Stimulated activated CD4-positive, alpha-beta T cell treated with anti-CD3 and anti-CD28 coated beads, Interleukin-4, amount 100 ng/mL, for 1 hour (primary cell): ENCODE data around the gene ACSBG1.

Experiments used
- DNase-seq: peaks from one replicate; pipeline ENCODE4 v3.0.0-alpha.2; 2020

The ACSBG1 gene

GRCh38 chr15:78234515-78235040, at the start of gene ACSBG1:
ACSBG1 (minus strand) TSS chr15:78234565; CDS start chr15:78234501, 64 bp downstream.
- DNase-seq: no peak

DNA sequence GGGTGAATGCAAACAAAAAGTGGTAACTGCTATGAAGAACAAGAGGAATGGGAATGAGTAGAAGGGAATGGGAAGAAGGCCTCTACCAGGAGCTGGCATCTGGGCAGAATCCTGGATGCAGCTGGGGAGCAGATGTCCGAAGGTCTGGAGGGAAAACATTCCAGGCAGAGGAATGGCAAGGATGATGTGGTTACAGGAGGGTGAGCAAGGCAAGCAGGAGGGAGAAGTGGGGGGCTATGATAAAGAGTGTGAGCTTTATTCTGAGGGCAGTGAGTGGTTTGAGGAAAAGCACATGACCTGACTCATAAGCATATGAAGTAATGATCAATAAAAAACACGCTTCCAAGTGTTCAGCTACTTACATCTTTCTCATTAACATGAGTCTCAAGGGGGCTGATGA, 48.0 kb upstream of the ACSBG1 start:
- DNase-seq: no peak

DNA sequence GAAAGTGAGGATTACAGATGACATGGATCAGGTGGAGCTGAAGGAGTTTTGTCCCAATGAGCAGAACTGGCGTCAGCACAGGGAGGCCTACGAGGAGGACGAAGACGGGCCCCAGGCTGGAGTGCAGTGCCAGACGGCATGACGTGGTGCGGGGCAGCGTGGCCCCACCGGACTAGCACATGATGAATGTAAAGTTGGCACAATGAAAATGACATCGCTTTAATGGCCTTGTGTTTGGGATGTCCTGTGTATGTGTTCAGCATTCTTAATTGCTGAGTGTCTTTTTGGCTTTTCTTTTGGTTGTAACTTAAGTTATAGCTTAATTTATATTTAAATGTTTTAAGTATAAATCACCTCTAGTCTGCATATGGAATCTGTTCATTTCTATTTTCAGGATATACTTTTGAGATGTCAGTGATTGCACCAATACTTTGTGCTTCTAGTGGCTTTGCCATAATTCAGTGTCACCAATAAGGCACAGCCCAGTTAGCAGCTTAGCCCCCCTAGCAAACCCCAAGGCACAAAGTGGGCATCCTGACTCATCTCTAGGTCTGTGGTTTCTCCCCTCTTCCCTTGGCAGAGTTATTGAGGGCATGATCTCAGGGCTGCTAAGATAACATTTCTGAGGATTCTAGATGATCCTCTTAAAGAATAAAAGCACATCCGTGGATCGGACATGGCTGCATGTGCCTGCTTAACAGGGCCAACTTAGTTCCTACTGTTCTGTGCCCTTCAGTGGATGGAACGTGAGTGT, 46.1 kb upstream of the ACSBG1 start:
- no peak for DNase-seq

DNA sequence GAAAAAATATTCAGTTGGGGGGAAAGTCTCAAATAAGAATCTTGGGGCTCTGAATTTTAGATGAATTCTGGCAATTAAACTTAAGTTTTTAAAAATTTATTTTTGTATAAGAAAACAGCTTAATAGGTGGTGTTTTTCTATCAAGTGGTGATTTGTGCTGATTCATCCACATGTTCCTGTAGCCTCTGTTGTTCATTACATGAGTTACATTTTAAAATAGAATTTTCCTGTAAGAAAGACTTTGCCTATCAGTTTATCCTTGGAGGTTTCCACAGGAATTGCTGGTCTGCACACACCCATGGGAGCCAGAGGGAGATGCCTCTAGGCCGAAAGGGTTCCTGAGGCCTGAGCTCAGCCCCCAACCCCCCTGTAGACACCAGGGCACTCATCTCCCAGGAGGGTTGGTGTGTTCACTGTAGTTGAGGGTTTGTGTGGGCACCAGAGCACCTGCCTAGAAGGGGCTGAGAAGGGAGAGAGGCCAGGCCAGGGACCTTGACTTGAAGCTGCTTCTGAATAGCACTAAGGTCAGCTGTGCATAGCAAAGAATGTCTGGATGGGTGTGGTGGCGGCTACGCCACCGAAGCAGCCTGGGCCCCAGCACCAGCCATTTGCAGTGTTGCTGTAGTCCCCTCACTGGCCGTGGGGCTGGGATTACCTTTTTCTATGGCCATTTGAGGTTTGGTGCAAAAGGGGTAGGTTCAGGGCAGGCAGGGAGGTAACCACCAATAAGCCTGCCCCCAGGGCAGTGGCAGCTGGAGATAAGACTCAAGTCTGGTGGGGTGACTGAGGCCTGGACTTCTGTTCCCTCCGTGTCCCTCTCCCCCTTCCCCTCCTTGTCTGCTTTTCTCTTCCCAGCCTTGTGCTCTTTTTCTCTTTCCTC, 41.9 kb upstream of the ACSBG1 start:
- DNase-seq: no peak

GRCh38 chr15:78274994-78275393, 40.6 kb upstream of the ACSBG1 start:
- no peak for DNase-seq

DNA sequence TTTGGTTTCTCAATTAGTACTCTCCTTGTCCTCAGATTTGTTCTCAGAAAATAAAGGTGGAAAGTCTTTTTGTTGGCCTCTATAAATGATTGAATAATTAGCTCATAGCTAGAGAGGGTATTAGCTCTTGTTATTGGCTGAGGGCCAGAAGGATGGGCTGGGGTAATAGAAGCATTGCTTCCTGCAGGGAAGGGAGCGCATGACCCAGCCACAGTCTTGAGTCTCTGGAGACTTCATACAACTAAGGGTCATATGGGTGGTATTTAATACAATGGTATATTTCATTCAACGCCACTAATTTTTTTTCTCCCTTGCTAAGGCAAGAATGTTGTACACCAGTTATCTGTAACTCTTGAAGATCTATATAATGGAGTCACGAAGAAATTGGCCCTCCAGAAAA, 38.4 kb upstream of the ACSBG1 start:
- DNase-seq: no peak

- DNase-seq: no peak
Observed at GRCh38 chr15:78272316-78272715, 38.0 kb upstream of the ACSBG1 start.

- no peak for DNase-seq
Observed at GRCh38 chr15:78266806-78267205, 32.4 kb upstream of the ACSBG1 start.

DNA sequence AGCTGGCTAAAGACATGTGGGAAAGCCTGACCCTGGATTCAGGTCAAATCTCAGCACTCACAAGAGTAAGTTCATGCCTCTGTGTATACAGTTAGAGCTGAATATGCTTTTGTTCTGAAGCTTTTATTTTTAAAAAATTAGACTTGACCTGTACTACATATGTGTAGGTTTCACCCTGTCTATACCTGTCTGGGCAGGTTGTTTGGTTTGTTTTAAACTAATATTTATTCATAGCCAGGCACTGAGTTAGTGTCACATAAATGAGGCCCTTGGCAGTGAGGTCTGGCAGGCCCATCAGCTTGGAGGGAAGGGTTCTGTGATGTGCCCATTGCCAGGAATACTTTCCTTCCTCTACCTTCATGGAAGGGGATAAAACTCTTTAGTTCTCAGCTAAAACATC, 31.9 kb upstream of the ACSBG1 start:
- DNase-seq: no peak

- no peak for DNase-seq
Observed at GRCh38 chr15:78265752-78266224, 31.4 kb upstream of the ACSBG1 start.

- DNase-seq: no peak
Observed at GRCh38 chr15:78265137-78265460, 30.7 kb upstream of the ACSBG1 start.

DNA sequence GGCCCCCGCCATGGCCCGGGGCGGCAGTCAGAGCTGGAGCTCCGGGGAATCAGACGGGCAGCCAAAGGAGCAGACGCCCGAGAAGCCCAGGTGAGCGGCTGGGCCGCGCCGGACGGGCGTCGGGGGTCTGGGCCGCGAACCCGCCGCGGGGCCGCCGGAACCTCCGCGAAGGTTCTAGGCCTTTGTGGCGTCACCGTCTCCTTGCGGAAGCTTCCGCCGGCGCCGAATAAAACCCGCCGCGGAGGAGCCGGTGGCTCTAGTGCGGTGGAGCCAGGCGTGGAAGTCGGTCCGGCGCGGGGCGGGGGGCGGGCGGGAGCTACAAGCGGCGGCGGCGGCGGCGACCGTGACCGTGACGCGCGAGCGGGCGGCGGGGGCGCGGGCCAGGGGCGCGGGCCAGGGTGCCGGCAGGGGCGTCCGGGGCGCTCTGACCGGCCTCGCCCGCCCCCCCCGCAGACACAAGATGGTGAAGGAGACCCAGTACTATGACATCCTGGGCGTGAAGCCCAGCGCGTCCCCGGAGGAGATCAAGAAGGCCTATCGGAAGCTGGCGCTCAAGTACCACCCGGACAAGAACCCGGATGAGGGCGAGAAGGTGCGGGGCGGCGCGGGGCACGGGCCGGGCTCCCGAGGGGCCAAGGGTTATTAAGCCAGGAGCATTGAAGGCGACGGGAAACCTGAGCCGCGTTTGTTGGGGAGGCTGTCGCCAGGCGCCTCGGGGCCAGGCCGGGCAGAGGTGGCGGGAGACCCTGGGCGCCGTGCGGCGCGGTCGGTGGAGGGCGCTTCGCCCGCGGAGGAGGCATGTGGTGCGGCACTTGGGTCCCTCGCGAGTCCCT, 30.2 kb upstream of the ACSBG1 start, which contains the start of gene DNAJA4:
Gene DNAJA4 (plus strand): TSS at position 259 of the 833 bp plus-strand sequence. CDS start 202 bp downstream, at position 461.
- peak; percentile 64 for DNase-seq

DNA sequence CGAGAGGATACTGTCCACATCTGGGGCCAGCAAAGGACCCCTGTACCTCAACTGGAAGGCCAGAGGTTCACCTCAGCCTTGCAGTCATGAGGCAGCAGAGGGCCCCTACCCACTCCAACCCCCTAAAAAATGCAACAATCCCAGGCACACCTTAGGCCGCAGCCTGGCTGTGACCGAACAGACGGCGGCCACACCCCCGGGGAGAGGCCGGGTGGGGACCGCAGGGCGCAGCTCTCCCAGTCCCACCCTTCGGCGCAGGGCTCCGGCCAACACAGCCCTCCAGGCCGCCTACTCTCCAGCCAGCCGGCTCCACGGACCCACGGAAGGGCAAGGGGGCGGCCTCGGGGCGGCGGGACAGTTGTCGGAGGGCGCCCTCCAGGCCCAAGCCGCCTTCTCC, 29.5 kb upstream of the ACSBG1 start:
- DNase-seq: no peak

- no peak for DNase-seq
Observed at GRCh38 chr15:78263351-78263781, 29.0 kb upstream of the ACSBG1 start.

DNA sequence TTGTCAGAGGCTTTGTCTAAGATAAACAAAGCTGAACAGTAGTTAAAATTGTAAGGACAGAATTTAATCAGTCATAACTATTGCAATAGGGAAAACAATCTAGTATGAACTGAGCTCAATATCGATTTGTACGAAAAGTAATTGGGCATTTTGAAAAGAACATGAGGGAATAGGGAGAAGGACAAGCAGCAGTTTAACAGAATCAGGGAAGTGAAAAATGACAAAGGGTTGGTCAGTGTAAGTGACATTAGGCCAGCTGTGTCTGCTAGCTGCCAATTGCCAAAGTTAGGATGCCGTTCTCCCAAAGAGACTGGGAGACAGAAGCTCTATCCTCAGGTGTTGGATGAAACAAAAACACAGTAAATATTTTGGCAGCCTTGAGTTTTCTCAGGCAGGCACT, 26.7 kb upstream of the ACSBG1 start:
- DNase-seq: no peak

DNA sequence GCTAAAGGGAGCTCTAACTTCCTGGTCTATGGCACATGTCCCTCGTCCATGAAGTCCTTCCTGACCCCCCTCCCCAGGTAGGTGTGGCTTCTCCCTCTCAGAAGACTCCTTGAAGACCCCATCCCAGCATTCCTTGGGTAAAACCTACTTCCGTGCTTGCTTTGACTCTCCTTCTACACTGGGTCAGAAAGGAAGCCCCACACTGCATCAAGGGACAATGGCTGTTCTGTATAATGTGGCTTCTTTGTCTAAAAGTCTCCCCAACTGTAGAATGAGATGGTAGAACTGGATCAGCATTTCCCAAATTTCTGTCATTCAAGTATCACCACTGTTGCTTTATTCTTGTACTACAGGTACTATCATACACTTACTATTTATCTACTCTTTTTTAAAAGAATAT, 26.1 kb upstream of the ACSBG1 start:
- no peak for DNase-seq

GRCh38 chr15:78259232-78259631, 24.9 kb upstream of the ACSBG1 start:
- DNase-seq: no peak

DNA sequence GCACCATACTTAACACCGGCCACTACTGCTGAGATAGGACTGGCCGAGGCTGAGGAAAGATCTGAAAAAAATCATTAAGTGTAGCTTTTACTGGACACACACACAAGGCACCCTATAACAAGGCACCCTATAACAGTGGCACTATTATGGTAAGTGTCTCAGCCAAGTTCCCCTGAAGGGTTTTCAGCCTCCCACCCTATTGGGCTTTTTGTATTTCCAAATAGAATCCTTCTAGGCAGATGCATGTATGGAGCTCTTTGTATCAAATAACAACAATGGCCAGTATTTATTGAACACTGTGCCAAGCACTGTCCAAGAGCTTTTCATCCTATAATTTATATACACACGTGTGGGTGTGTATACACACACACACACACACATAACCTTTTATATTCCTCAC, 23.3 kb upstream of the ACSBG1 start:
- no peak for DNase-seq

GRCh38 chr15:78256044-78256437, 21.7 kb upstream of the ACSBG1 start:
- DNase-seq: no peak

- DNase-seq: no peak
Observed at GRCh38 chr15:78255421-78256043, 21.2 kb upstream of the ACSBG1 start.

DNA sequence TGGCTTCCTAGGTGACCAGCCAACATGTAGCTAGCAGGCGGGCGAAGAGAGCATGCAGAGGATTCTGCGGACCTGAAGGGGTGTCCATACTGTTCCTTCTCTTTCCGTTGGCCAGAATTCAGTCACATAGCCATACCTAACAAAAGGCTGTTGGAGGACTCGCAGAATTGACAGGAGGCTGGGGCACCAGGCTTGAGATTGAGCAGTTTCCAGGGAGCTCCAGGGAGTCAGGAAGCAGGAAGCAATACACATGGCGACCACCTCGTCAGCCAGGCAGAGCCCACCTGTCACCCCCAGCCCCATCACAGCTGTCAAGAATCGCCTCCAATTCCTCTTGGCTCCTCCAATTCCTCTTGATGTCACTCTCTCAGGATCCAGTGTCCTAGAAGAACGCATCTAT, 16.8 kb upstream of the ACSBG1 start:
- no peak for DNase-seq

- DNase-seq: no peak
Observed at GRCh38 chr15:78249131-78249530, 14.8 kb upstream of the ACSBG1 start.
